ENCODE measurements around the gene LDLRAD1. TPM values are rescaled to one million over a fixed set of nuclear protein-coding genes. Genes with fewer than 3 reads are reported as not detected.
"Not testable (repeated sequence)": the region's sequence is repeated elsewhere in the genome, so short reads cannot be mapped to it uniquely, and the experiment has no call there.

Gene LDLRAD1
- total and polyA plus RNA-seq, 8 donors, result 0.12 to 0.40 TPM; not detected in 6

- H3K4me3 ChIP-seq, result no peak overlapping the region
- H3K27ac ChIP-seq, result no peak overlapping the region
- TF ChIP-seq EP300 (IDR thresholded peaks at IDR 0.05), result no peak
- no peak for TF ChIP-seq POLR2A (IDR thresholded peaks at IDR 0.05)
- TF ChIP-seq POLR2AphosphoS5 (IDR thresholded peaks at IDR 0.05), result no peak
- TF ChIP-seq, protein P1, sequence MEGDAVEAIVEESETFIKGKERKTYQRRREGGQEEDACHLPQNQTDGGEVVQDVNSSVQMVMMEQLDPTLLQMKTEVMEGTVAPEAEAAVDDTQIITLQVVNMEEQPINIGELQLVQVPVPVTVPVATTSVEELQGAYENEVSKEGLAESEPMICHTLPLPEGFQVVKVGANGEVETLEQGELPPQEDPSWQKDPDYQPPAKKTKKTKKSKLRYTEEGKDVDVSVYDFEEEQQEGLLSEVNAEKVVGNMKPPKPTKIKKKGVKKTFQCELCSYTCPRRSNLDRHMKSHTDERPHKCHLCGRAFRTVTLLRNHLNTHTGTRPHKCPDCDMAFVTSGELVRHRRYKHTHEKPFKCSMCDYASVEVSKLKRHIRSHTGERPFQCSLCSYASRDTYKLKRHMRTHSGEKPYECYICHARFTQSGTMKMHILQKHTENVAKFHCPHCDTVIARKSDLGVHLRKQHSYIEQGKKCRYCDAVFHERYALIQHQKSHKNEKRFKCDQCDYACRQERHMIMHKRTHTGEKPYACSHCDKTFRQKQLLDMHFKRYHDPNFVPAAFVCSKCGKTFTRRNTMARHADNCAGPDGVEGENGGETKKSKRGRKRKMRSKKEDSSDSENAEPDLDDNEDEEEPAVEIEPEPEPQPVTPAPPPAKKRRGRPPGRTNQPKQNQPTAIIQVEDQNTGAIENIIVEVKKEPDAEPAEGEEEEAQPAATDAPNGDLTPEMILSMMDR (IDR thresholded peaks at IDR 0.05), result no peak
- peaks cover 0 to 44% (median 0%) of the 10 kb centered on the region in 3 donors for H3K27me3 ChIP-seq
- no peaks in the 10 kb centered on the region for H3K4me1 ChIP-seq
- no peak for DNase-seq
- intact Hi-C loops (cut with DNase I; ENCODE audit: low total_unique reads), result no loop called here
- H3K36me3 ChIP-seq, result no peaks in the 10 kb centered on the region
- WGBS, 5 donors, result 69 to 84% (median 70%) methylated on average over 5 to 13 of the region's 13 CpGs
- H3K9me3 ChIP-seq, result no peaks in the 10 kb centered on the region
These were observed 9.1 kb downstream of the LDLRAD1 start for GRCh38 chr1:54008876-54009275.

DNA sequence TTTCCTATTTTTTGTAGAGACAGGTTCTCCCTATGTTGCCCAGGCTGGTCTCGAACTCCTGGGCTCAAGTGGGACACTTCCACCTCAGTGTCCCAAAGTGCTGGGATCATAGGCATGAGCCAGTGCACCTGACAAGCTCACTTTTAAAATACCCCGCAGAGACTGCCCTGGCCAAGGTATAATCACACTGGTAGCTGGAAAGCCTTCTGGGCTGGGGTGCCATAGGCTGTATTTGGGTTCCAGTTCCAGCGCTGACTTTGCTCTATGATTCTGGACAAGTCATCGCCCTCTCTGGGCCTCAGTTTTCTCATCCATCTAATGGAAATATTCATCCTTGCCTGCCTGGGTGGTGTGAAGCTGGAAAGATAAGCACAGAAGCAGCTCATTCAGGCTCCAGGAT, 10.4 kb downstream of the LDLRAD1 start:
- no peak for DNase-seq
- Histone ChIP-seq H3K9me3 (no peaks in the 10 kb centered on the region), H3K27ac (no peak overlapping the region), H3K36me3 (no peaks in the 10 kb centered on the region), H3K27me3 (peaks cover 0 to 31% (median 0%) of the 10 kb centered on the region in 3 donors), H3K4me1 (no peaks in the 10 kb centered on the region), H3K4me3 (no peak overlapping the region)
- intact Hi-C loops (cut with DNase I; ENCODE audit: low total_unique reads), result no loop called here
- TF ChIP-seq, protein P1 (IDR thresholded peaks at IDR 0.05), result no peak
- TF ChIP-seq POLR2AphosphoS5 (IDR thresholded peaks at IDR 0.05) (no peak), POLR2A (IDR thresholded peaks at IDR 0.05) (no peak), EP300 (IDR thresholded peaks at IDR 0.05) (no peak)
- 80 to 92% (median 90%) methylated on average over 4 of the region's 4 CpGs for WGBS, 5 donors

DNA sequence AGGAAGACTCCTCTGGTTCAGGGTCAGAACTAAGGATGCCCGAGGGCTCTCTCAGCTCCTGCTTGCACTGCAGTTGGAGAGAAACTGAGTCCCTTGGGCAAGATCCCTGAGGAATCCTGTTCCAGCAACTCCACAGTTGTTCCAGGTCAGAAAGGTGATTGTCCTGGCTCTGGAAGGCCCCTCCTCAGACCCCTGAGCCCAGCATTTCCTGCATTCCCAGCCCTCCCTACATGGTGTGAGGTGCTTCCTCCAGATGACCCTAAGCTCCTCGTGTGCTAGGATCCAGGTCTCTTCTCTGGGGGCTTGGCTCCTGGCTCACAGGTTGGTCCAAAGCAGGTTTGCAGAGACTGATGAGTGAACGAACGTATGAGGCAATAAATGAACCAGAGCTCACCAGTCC, 11.5 kb downstream of the LDLRAD1 start:
- 78 to 88% (median 86%) methylated on average over 4 of the region's 4 CpGs for WGBS, 5 donors

GRCh38 chr1:54004481-54005049, 13.4 kb downstream of the LDLRAD1 start:
- Histone ChIP-seq H3K9me3 (no peaks in the 10 kb centered on the region), H3K36me3 (no peaks in the 10 kb centered on the region), H3K27me3 (peaks cover 0 to 16% (median 0%) of the 10 kb centered on the region in 3 donors), H3K27ac (no peak overlapping the region), H3K4me3 (no peak overlapping the region), H3K4me1 (peaks cover 0 to 11% (median 10%) of the 10 kb centered on the region in 4 donors)
- WGBS, 5 donors, result 94 to 98% (median 96%) methylated on average over 17 to 27 of the region's 27 CpGs
- TF ChIP-seq EP300 (IDR thresholded peaks at IDR 0.05), result no peak
- DNase-seq, result no peak
- intact Hi-C loops (cut with DNase I; ENCODE audit: low total_unique reads), result no loop called here

More for the DNA sequence above, 11.5 kb downstream of the LDLRAD1 start:
- Histone ChIP-seq H3K27me3 (peaks cover 0 to 25% (median 0%) of the 10 kb centered on the region in 3 donors), H3K27ac (no peak overlapping the region), H3K4me1 (peaks cover 0 to 9% (median 7%) of the 10 kb centered on the region in 4 donors), H3K36me3 (no peaks in the 10 kb centered on the region), H3K4me3 (no peak overlapping the region), H3K9me3 (no peaks in the 10 kb centered on the region)
- intact Hi-C loops (cut with DNase I; ENCODE audit: low total_unique reads), result no loop called here
- TF ChIP-seq POLR2AphosphoS5 (IDR thresholded peaks at IDR 0.05) (no peak), EP300 (IDR thresholded peaks at IDR 0.05) (no peak), POLR2A (IDR thresholded peaks at IDR 0.05) (no peak)
- TF ChIP-seq, protein P1 (IDR thresholded peaks at IDR 0.05), result no peak
- DNase-seq, result no peak

DNA sequence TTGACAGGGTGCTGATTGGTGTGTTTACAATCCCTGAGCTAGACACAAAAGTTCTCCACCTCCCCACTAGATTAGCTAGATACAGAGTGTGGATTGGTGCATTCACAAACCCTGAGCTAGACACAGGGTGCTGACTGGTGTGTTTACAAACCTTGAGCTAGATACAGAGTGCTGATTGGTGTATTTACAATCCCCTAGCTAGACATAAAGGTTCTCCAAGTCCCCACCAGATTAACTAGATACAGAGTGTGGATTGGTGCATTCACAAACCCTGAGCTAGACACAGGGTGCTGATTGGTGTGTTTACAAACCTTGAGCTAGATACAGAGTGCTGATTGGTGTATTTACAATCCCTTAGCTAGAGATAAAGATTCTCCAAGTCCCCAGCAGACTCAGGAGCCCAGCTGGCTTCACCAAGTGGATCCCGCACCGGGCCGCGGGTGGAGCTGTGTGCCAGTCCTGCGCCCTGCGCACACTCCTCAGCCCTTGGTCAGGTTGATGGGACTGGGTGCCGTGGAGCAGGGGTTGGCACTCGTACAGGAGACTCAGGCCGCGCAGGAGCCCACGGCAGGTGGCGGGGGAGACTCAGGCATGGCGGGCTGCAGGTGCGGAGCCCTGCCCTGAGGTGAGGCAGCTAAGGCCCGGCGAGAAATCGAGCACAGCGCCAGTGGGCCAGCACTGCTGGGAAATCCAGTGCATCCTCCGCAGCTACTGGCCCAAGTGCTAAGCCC, 14.1 kb downstream of the LDLRAD1 start:
- WGBS, 5 donors, result 91 to 99% (median 94%) methylated on average over 13 to 19 of the region's 19 CpGs
- H3K27ac ChIP-seq; H3K4me3 ChIP-seq; H3K27me3 ChIP-seq; H3K36me3 ChIP-seq; intact Hi-C loops (cut with DNase I; ENCODE audit: low total_unique reads); H3K9me3 ChIP-seq: not testable (repeated sequence)
- peaks cover 0 to 11% (median 10%) of the 10 kb centered on the region in 4 donors for H3K4me1 ChIP-seq
- DNase-seq, result peak in 1 of 2 donors; percentile 22

Data from stomach (tissue), 9 donors.